ENCODE measurements around the gene PRDM10. TPM values are rescaled to one million over a fixed set of nuclear protein-coding genes. Genes with fewer than 3 reads are reported as not detected.

PRDM10 gene
- total RNA-seq, 1 donor from 2014 or later, result 13.6 TPM

DNA sequence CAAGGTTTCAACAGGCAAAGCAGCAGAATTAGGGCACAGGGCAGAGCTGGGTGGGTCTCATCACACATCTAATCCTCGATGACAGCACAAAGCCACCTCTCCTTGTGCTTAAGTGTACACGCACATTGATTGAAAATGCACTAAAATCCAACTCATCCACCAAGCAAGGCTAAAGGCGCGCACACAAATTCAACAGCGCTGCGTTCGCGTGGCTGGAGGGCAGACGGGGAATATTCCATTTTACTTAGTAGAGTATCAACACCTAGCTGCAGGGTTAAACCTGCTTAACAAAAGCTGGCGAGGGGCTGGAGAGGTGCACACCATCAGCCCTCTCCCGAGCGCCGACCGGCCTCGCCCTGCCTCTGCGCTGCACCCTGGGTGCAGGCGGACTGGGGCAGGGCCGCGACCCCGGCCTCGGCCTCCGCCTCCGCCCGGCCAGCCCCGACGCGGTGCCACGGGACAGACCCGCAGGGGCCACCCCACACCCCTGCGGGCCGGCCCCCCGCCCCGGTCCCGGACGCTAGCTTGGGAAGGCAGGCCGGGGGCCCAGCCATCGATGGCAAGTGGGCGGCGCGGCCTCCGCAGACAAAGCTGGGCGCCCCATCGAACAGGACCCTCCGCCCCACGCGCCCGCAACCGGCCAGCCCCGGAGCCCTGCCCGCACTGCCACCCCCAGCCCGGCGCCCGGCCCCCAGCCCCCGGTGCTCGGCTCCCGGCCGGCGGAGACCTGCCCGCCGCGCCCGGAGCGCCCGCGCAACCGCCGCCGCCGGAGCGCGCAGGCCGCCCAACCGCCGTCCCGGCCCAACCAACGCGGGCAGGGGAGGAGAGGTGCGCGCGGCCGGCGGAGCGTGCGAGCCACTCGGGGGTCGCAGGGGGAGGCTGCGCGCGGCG is 929 bp downstream of the PRDM10 start:
- H3K27me3 Mint-ChIP-seq (ENCODE audit: insufficient read depth), result peaks cover 2% of the 10 kb centered on the region
- peaks cover 33% of the 10 kb centered on the region for H3K4me1 Mint-ChIP-seq (ENCODE audit: low read depth)
- H3K9me3 Mint-ChIP-seq, result no peaks in the 10 kb centered on the region
- peak overlapping the region; percentile 98 for H3K27ac Mint-ChIP-seq
- peak; percentile 2 for DNase-seq (ENCODE audit: low spot score)
- intact Hi-C loops (cut with micrococcal nuclease), result loop anchor here (1.0 to 5.0 kb wide), 9 partner anchors 9 to 915 kb away; partner anchors contain the start of genes SNX19 and TMEM45B
- H3K36me3 Mint-ChIP-seq (ENCODE audit: low read depth), result peaks cover 6% of the 10 kb centered on the region
- peak overlapping the region; percentile 97 for H3K4me3 Mint-ChIP-seq

DNA sequence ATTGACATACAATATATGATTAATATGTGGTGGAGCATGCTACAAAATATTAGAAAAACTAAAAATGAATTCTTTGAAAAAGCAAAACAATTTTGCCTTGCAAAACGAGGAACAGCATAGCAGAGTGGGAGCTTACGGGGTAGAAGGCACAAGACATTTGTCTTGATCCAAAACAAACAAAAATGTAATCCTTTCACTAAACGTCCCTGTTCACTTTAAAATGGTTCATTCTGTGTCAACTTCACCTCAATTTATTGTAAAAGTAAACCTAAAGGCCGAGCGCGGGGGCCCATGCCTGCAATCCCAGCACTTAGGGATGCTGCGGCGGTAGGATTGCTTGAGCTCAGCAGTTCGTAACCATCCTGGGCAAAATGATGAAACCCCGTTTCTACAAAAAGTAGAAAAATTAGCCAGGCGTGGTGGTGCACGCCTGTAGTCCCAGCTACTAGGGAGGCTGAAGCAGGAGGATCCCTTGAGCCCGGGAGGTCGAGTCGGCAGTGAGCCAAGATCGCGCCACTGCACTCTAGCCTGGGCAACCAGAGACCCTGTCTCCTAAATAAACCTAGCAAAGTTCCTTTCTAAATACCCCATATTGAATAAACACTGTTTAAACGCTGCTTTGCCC is 2.0 kb downstream of the PRDM10 start:
- peaks cover 33% of the 10 kb centered on the region for H3K4me1 Mint-ChIP-seq (ENCODE audit: low read depth)
- peak overlapping the region; percentile 98 for H3K27ac Mint-ChIP-seq

DNA sequence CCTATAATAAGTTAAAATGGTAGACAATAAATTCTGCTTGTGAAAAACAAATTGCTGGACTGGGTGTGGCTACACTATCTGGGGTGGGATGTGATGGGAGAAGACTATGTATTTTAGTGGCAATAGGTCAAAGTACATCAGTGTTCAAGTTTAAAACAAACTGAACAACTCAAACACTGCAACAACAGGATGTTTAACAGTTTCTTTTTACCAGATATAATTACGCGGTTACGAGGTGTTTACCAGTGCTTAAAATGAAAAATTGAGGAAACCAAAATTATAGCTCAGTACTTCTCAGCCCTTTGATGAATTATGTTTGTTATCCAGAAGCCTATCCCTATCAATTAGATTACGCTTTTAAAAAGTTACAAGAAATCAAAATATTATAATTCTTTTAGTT is 3.2 kb downstream of the PRDM10 start:
- intact Hi-C loops (cut with micrococcal nuclease), result no loop called here
- Mint-ChIP-seq H3K27me3 (ENCODE audit: insufficient read depth) (no peaks in the 10 kb centered on the region), H3K4me1 (ENCODE audit: low read depth) (peaks cover 33% of the 10 kb centered on the region), H3K36me3 (ENCODE audit: low read depth) (peaks cover 12% of the 10 kb centered on the region), H3K9me3 (no peaks in the 10 kb centered on the region), H3K27ac (no peak overlapping the region), H3K4me3 (no peak overlapping the region)
- DNase-seq (ENCODE audit: low spot score), result no peak

More for the DNA sequence above, 2.0 kb downstream of the PRDM10 start:
- H3K9me3 Mint-ChIP-seq, result no peaks in the 10 kb centered on the region
- peak overlapping the region; percentile 97 for H3K4me3 Mint-ChIP-seq
- no peak for DNase-seq (ENCODE audit: low spot score)
- intact Hi-C loops (cut with micrococcal nuclease), result loop anchor here (2.0 to 5.0 kb wide), 3 partner anchors 358 to 916 kb away; partner anchors contain the start of gene SNX19
- no peaks in the 10 kb centered on the region for H3K27me3 Mint-ChIP-seq (ENCODE audit: insufficient read depth)
- peaks cover 9% of the 10 kb centered on the region for H3K36me3 Mint-ChIP-seq (ENCODE audit: low read depth)

DNA sequence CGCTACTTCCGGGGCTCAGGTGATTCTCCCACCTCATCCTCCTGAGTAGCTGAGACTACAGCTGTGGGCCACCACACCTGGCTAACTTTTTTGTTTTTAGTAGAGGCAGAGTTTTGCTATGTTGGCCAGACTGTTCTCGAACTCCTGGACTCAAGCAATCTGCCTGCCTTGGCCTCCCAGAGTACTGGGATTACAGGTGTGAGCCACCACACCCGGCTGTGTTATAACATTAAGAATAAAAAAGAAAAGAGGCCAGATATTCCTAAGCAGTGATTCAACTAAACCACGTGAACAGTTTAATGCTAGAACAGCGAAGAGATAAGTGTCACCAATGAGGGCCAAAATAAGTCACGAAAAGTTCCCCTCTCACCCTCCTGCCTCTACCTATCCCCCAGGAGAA is 3.7 kb downstream of the PRDM10 start:
- no peaks in the 10 kb centered on the region for H3K9me3 Mint-ChIP-seq
- H3K4me3 Mint-ChIP-seq, result no peak overlapping the region
- peaks cover 32% of the 10 kb centered on the region for H3K4me1 Mint-ChIP-seq (ENCODE audit: low read depth)
- H3K27me3 Mint-ChIP-seq (ENCODE audit: insufficient read depth), result no peaks in the 10 kb centered on the region
- intact Hi-C loops (cut with micrococcal nuclease), result no loop called here
- H3K36me3 Mint-ChIP-seq (ENCODE audit: low read depth), result peaks cover 12% of the 10 kb centered on the region
- H3K27ac Mint-ChIP-seq, result no peak overlapping the region
- DNase-seq (ENCODE audit: low spot score), result no peak

DNA sequence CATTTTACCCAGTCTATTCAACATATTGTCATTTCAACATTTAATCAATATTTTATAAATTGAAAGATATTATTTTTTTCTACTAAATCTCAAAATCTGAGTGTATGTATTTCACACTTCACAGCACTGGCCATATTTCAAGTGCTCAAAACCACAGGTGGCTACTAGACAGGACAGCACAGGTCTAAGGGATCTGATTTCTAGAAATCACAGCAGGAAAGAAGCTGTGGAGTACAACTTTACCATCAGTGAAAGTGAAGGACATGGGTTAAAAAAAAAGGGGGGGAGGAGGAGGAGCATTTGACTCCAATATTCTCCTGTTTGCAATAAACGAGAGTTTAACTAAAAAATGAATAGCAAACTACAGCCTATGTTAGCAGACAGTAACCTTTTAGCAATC is 4.5 kb downstream of the PRDM10 start:
- Mint-ChIP-seq H3K27ac (no peak overlapping the region), H3K9me3 (no peaks in the 10 kb centered on the region), H3K4me1 (ENCODE audit: low read depth) (peaks cover 26% of the 10 kb centered on the region), H3K27me3 (ENCODE audit: insufficient read depth) (no peaks in the 10 kb centered on the region), H3K36me3 (ENCODE audit: low read depth) (peaks cover 9% of the 10 kb centered on the region), H3K4me3 (no peak overlapping the region)
- no peak for DNase-seq (ENCODE audit: low spot score)
- intact Hi-C loops (cut with micrococcal nuclease), result no loop called here

DNA sequence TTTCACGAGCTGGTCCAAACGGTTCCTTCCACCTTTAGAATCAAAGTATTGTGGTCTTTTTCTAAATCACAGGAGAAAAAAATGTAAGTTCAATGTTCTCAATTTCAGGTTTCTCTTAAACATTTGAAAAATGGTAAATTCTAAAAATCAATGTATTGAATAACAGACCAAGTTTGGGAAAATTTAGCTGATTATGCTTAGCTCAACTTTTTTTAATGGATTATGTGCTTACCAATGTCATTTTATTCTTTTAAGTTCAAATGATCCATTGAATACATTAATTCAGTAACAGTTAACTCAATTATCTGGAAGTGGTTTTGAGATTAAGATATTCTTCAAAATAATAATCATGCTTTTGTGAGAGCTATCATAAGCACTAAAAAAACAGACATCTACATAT is 5.1 kb downstream of the PRDM10 start:
- no peak for DNase-seq (ENCODE audit: low spot score)
- Mint-ChIP-seq H3K4me3 (no peak overlapping the region), H3K9me3 (no peaks in the 10 kb centered on the region), H3K27me3 (ENCODE audit: insufficient read depth) (no peaks in the 10 kb centered on the region), H3K27ac (no peak overlapping the region), H3K36me3 (ENCODE audit: low read depth) (peaks cover 9% of the 10 kb centered on the region), H3K4me1 (ENCODE audit: low read depth) (peaks cover 26% of the 10 kb centered on the region)
- intact Hi-C loops (cut with micrococcal nuclease), result no loop called here

DNA sequence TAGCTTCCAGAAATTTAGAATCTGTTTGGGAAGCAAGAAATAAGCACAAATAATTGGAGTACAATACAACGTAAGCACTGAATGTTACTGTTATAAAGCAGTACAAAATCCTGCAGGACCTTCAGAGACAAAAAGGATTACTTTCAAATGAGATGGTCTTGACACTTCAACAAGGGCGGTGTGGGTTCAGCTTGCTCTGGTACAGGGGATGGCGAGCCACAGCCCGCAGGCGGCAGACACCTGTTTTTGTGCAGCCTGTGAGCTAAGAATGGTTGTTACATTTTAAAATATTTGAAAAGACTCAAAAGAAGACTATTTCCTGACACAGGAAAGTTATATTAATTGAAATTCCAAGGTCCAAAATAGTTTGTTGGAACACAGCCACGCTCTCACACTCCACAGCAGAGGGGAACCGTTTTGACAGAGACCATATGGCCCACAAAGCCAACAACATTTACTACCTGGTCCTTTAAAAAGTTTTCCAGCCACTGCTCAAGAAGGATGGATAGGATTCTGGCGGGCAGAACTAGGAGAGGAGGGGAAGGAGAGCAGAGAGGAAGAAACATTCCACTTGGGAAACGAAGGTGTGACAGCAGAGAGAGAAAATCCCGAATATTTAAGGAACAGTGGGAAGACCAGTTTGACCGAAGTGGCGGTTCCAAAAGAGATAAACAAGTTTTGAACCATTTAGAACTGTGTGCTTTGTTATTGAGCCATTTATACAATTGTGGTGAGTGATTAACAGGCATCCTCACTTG is 6.3 kb downstream of the PRDM10 start:
- H3K4me3 Mint-ChIP-seq, result no peak overlapping the region
- DNase-seq (ENCODE audit: low spot score), result no peak
- peaks cover 23% of the 10 kb centered on the region for H3K4me1 Mint-ChIP-seq (ENCODE audit: low read depth)
- no peak overlapping the region for H3K27ac Mint-ChIP-seq
- no peaks in the 10 kb centered on the region for H3K27me3 Mint-ChIP-seq (ENCODE audit: insufficient read depth)
- peaks cover 9% of the 10 kb centered on the region for H3K36me3 Mint-ChIP-seq (ENCODE audit: low read depth)
- H3K9me3 Mint-ChIP-seq, result no peaks in the 10 kb centered on the region
- intact Hi-C loops (cut with micrococcal nuclease), result no loop called here

DNA sequence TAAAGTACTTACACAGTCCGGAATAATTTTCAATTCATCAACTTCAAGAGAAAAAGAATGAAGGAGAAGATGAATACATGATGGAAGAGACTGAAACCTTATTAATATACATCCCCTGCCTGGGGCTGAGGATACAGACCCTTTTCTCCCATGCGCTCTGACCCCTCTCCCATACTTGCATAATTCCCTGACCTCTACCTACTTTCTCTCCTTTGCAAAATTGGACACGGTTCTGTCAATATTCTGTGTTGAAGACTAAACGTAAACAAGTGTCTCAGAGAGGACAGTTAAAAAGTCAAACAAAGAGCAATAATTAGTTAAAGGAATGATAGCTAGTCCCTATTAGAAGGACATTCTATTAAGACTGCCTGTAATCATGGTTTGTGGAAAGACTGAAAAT is 7.5 kb downstream of the PRDM10 start:
- intact Hi-C loops (cut with micrococcal nuclease), result no loop called here
- H3K27me3 Mint-ChIP-seq (ENCODE audit: insufficient read depth), result no peaks in the 10 kb centered on the region
- DNase-seq (ENCODE audit: low spot score), result no peak
- H3K4me1 Mint-ChIP-seq (ENCODE audit: low read depth), result peaks cover 13% of the 10 kb centered on the region
- no peak overlapping the region for H3K4me3 Mint-ChIP-seq
- H3K9me3 Mint-ChIP-seq, result no peaks in the 10 kb centered on the region
- H3K27ac Mint-ChIP-seq, result no peak overlapping the region
- peaks cover 9% of the 10 kb centered on the region for H3K36me3 Mint-ChIP-seq (ENCODE audit: low read depth)

DNA sequence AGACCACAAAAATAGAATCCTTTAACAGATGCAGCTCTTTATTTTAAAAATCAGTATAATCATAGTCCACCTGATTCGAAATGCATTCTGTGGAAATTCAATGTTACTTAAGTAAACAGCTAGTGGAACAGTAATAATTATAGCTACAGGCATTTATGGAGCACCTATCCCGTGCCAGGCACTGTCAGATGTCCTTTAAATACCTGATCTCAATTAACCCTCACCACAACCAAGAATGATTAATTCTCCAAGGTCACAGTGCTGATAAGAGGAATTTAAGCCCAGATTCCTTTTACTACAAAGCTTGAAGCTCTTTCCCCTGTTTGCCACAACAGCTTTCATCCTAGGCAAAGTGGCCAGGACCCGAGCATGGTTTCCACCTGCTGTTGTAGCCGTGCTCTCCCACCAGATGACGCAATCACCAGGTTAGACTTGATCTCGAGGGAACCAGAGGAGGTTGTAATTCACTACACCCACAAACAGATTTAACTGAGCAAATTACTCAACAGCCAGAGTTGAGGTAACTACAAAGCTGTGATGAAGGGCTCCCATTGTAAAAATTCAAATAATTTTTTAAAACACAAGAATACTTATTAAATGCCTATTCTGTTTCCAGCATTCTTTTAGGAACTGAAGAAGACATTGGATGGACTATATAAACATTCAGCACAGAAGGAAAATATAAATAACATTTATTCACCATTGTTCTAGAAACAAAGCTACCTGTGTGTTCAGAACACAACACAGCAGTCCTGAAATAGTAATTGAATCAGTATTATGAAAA is 10.3 kb downstream of the PRDM10 start:
- Mint-ChIP-seq H3K36me3 (ENCODE audit: low read depth) (peaks cover 8% of the 10 kb centered on the region), H3K4me3 (no peak overlapping the region), H3K9me3 (no peaks in the 10 kb centered on the region), H3K27ac (no peak overlapping the region), H3K27me3 (ENCODE audit: insufficient read depth) (no peaks in the 10 kb centered on the region), H3K4me1 (ENCODE audit: low read depth) (no peaks in the 10 kb centered on the region)
- DNase-seq (ENCODE audit: low spot score), result no peak
- intact Hi-C loops (cut with micrococcal nuclease), result loop anchor here (1.0 to 2.0 kb wide), 2 partner anchors 10 to 32 kb away; partner anchors contain the start of gene PRDM10

DNA sequence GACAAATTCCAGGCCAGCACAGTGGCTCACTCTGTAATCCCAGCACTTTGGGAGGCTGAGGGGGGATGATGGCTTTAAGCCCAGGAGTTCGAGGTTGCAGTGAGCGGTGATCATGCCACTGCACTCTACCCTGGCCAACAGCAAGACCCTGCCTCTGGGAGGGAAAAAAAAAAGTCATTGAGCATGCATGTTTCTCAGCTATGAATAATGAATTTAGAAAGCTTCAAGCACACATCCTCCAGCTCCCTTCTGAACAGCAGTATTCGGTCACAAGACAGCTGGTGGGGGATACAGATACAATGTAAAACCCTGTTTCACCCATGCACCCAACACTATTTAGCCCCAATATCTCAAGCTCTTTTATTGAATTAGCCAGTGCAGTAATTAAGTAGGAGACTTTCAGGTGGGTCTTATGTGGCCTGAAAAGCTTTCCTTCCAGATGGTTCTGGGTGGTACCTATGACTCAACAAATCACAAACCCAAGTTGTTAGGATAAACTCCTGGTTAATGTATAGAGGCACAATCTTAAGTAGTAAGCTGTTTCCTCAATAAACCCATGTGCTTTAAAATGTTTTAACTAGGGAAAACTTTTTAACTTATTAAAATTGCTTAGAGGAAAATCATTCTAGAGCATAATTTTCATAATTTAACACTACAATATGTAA is 13.4 kb downstream of the PRDM10 start:
- no peak for DNase-seq (ENCODE audit: low spot score)
- Mint-ChIP-seq H3K4me3 (no peak overlapping the region), H3K27me3 (ENCODE audit: insufficient read depth) (no peaks in the 10 kb centered on the region), H3K9me3 (no peaks in the 10 kb centered on the region), H3K4me1 (ENCODE audit: low read depth) (no peaks in the 10 kb centered on the region), H3K36me3 (ENCODE audit: low read depth) (no peaks in the 10 kb centered on the region), H3K27ac (no peak overlapping the region)
- intact Hi-C loops (cut with micrococcal nuclease), result no loop called here

DNA sequence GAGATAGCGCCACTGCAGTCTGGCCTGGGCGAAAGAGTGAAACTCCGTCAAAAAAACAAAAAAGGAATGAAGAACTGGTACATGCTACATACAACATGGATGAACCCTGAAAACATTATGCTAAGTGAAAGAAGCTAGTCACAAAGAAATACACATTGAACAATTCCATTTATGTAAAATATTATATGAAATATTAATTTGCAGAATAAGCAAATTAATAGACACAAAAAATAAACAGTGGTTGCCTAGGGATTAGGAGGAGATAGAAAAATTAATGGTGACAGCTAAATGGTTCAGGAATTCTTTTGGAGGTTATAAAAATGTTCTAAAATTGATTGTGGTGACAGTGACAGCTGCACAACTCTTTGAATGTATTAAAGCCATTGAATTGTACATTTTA is 14.7 kb downstream of the PRDM10 start:
- Mint-ChIP-seq H3K27ac (no peak overlapping the region), H3K36me3 (ENCODE audit: low read depth) (no peaks in the 10 kb centered on the region), H3K9me3 (no peaks in the 10 kb centered on the region), H3K4me1 (ENCODE audit: low read depth) (no peaks in the 10 kb centered on the region), H3K27me3 (ENCODE audit: insufficient read depth) (no peaks in the 10 kb centered on the region), H3K4me3 (no peak overlapping the region)
- DNase-seq (ENCODE audit: low spot score), result no peak
- intact Hi-C loops (cut with micrococcal nuclease), result no loop called here

DNA sequence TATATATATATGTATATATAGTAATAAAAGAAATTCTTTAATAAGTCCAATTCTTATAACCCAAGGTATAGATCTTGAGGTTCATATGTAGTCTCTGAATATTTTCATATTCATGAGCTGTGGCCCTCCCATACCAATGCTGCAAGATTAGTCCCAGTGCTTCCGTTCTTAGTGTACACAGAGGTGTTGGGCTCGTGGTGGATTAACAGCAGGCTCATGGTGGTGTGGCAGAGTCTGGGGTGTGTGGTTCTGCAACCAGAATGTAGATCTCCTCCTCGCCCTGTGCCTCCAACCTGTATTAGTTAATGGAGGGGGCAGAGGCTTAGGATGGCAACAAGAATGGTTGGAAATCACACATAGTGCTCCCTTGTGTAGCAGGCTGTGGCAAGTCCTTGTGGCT is 16.8 kb downstream of the PRDM10 start:
- Mint-ChIP-seq H3K27ac (no peak overlapping the region), H3K4me3 (no peak overlapping the region), H3K36me3 (ENCODE audit: low read depth) (no peaks in the 10 kb centered on the region), H3K4me1 (ENCODE audit: low read depth) (no peaks in the 10 kb centered on the region), H3K9me3 (no peaks in the 10 kb centered on the region), H3K27me3 (ENCODE audit: insufficient read depth) (no peaks in the 10 kb centered on the region)
- DNase-seq (ENCODE audit: low spot score), result no peak
- intact Hi-C loops (cut with micrococcal nuclease), result no loop called here
